Activated naive CD4-positive, alpha-beta T cell treated with anti-CD3 and anti-CD28 coated beads for 36 hours (primary cell): Measurements from ENCODE around the gene ABHD13. TPM values are rescaled to one million over a fixed set of nuclear protein-coding genes. Genes with fewer than 3 reads are reported as not detected.
A peak's percentile ranks its signal among the peaks of the same experiment; 100 is the strongest.
"Not testable (repeated sequence)": the region's sequence is repeated elsewhere in the genome, so short reads cannot be mapped to it uniquely, and the experiment has no call there.

Source experiments
- CTCF ChIA-PET: fragments of 350-600 bp; sonication (Branson Sonifier 250); formaldehyde crosslinking; loops from one replicate; lab custom pipeline; 2021; ENCODE audit warnings: antibody characterized with exemption; lab: Charles Lee
- DNase-seq: peaks from one replicate; pipeline ENCODE4 v3.0.0-alpha.2; 2020
- H3K27ac Mint-ChIP-seq: one replicate; pipeline ENCODE4 v1.8.0; 2021; ENCODE audit warnings: mild to moderate bottlenecking, mixed read lengths
- H3K27me3 Mint-ChIP-seq: one replicate; pipeline ENCODE4 v1.8.0; 2021; ENCODE audit warnings: low read depth, mixed read lengths
- H3K36me3 Mint-ChIP-seq: one replicate; pipeline ENCODE4 v1.8.0; 2021; ENCODE audit warnings: low read depth, mixed read lengths
- H3K4me1 Mint-ChIP-seq: one replicate; pipeline ENCODE4 v1.8.0; 2021; ENCODE audit warnings: low read depth, mixed read lengths
- H3K4me3 Mint-ChIP-seq: one replicate; pipeline ENCODE4 v1.8.0; 2021; ENCODE audit warnings: mild to moderate bottlenecking, moderate library complexity, mixed read lengths
- H3K9me3 Mint-ChIP-seq: one replicate; pipeline ENCODE4 v1.8.0; 2021; ENCODE audit warnings: mixed read lengths
- intact Hi-C: fragments of 100-400 bp; cut with micrococcal nuclease; formaldehyde crosslinking; loops from one replicate; pipeline ENCODE4 v1.15.1; 2023
- total RNA-seq, 2 experiments: library from RNA; stranded (reverse); gene quantifications; one replicate each; pipeline ENCODE4 v1.2.3, GENCODE V29; 2021

Gene ABHD13
- total RNA-seq, 2 experiments from 2014 or later = 3.4 to 3.8 TPM

- Mint-ChIP-seq H3K36me3 (no peaks in the 10 kb centered on the region), H3K9me3 (no peaks in the 10 kb centered on the region), H3K27ac (no peak overlapping the region), H3K27me3 (peaks cover 46% of the 10 kb centered on the region), H3K4me1 (peaks cover 12% of the 10 kb centered on the region), H3K4me3 (no peak overlapping the region)
- intact Hi-C loops = no loop called here
- CTCF ChIA-PET = no interaction called here
- peak; percentile 7 for DNase-seq
Observed at GRCh38 chr13:108200781-108201398, 17.3 kb upstream of the ABHD13 start.

GRCh38 chr13:108210551-108210950 lies 7.6 kb upstream of the ABHD13 start:
- Mint-ChIP-seq H3K4me3 (no peak overlapping the region), H3K4me1 (peaks cover 11% of the 10 kb centered on the region), H3K27me3 (no peaks in the 10 kb centered on the region), H3K9me3 (peaks cover 32% of the 10 kb centered on the region), H3K36me3 (peaks cover 37% of the 10 kb centered on the region), H3K27ac (no peak overlapping the region)
- DNase-seq = no peak
- CTCF ChIA-PET = interaction anchor here (0.6 kb wide), 1 partner anchor 1667 kb away, joined by 4 read pairs; no protein-coding TSS in a partner anchor
- intact Hi-C loops = no loop called here

- H3K27ac Mint-ChIP-seq = no peak overlapping the region
Observed at GRCh38 chr13:108212886-108213285, 5.3 kb upstream of the ABHD13 start.

GRCh38 chr13:108213946-108214345 lies 4.2 kb upstream of the ABHD13 start:
- CTCF ChIA-PET = interaction anchor here (0.9 kb wide), 1 partner anchor 13 kb away, joined by 3 read pairs; no protein-coding TSS in a partner anchor
- H3K27ac Mint-ChIP-seq = peak overlapping the region; percentile 54

More at GRCh38 chr13:108212886-108213285, 5.3 kb upstream of the ABHD13 start:
- Mint-ChIP-seq H3K4me1 (peaks cover 22% of the 10 kb centered on the region), H3K4me3 (no peak overlapping the region), H3K9me3 (peaks cover 28% of the 10 kb centered on the region), H3K27me3 (no peaks in the 10 kb centered on the region), H3K36me3 (peaks cover 37% of the 10 kb centered on the region)
- CTCF ChIA-PET = no interaction called here
- intact Hi-C loops = no loop called here
- DNase-seq = no peak

GRCh38 chr13:108214441-108215271 lies 3.5 kb upstream of the ABHD13 start:
- H3K27ac Mint-ChIP-seq = peak overlapping the region; percentile 54
- intact Hi-C loops = loop anchor here (5.0 kb wide), 3 partner anchors 193 to 1647 kb away; partner anchors contain the start of gene ARGLU1
- DNase-seq = peak; percentile 5
- peak overlapping the region; percentile 73 for H3K4me3 Mint-ChIP-seq
- H3K9me3 Mint-ChIP-seq = peaks cover 18% of the 10 kb centered on the region
- CTCF ChIA-PET = interaction anchor here (0.9 kb wide), 1 partner anchor 12 kb away, joined by 3 read pairs; no protein-coding TSS in a partner anchor
- H3K4me1 Mint-ChIP-seq = peaks cover 29% of the 10 kb centered on the region
- no peaks in the 10 kb centered on the region for H3K27me3 Mint-ChIP-seq
- H3K36me3 Mint-ChIP-seq = peaks cover 31% of the 10 kb centered on the region

More at GRCh38 chr13:108213946-108214345, 4.2 kb upstream of the ABHD13 start:
- Mint-ChIP-seq H3K27me3 (no peaks in the 10 kb centered on the region), H3K9me3 (peaks cover 23% of the 10 kb centered on the region), H3K36me3 (peaks cover 36% of the 10 kb centered on the region), H3K4me1 (peaks cover 22% of the 10 kb centered on the region), H3K4me3 (peak overlapping the region; percentile 66)
- no peak for DNase-seq
- intact Hi-C loops = no loop called here

- peak; percentile 90 for DNase-seq
- CTCF ChIA-PET = no interaction called here
- Mint-ChIP-seq H3K27ac (peak within 1 kb of the TSS; percentile 68), H3K9me3 (peaks cover 11% of the 10 kb centered on the region), H3K27me3 (no peaks in the 10 kb centered on the region), H3K4me1 (peaks cover 36% of the 10 kb centered on the region), H3K36me3 (peaks cover 23% of the 10 kb centered on the region), H3K4me3 (peak within 1 kb of the TSS; percentile 73)
- intact Hi-C loops = loop anchor here (5.0 kb wide), 3 partner anchors 192 to 1648 kb away; partner anchors contain the start of gene ARGLU1
Observed at GRCh38 chr13:108215436-108215835, 2.8 kb upstream of the ABHD13 start, which contains the start of gene LIG4. Gene LIG4 (minus strand): TSS chr13:108215536. CDS start chr13:108211268, 4,268 bp downstream.

GRCh38 chr13:108217307-108218043 lies 717 bp upstream of the ABHD13 start:
- CTCF ChIA-PET = not testable (repeated sequence)

GRCh38 chr13:108220041-108220440 lies 1.8 kb downstream of the ABHD13 start:
- H3K27ac Mint-ChIP-seq = peak overlapping the region; percentile 8
- peaks cover 53% of the 10 kb centered on the region for H3K4me1 Mint-ChIP-seq

More at GRCh38 chr13:108217307-108218043, 717 bp upstream of the ABHD13 start:
- DNase-seq = peak; percentile 4
- intact Hi-C loops = loop anchor here (1.0 to 5.0 kb wide), 4 partner anchors 190 to 1650 kb away; partner anchors contain the start of genes ARGLU1 and IRS2
- Mint-ChIP-seq H3K4me3 (peak overlapping the region; percentile 90), H3K4me1 (peaks cover 45% of the 10 kb centered on the region), H3K27ac (peak overlapping the region; percentile 94)
- not testable (repeated sequence) for H3K27me3 Mint-ChIP-seq, H3K36me3 Mint-ChIP-seq, H3K9me3 Mint-ChIP-seq

GRCh38 chr13:108223687-108224503 lies 5.7 kb downstream of the ABHD13 start:
- DNase-seq = no peak
- no peaks in the 10 kb centered on the region for H3K27me3 Mint-ChIP-seq
- CTCF ChIA-PET = interaction anchor here (0.6 to 1.1 kb wide), 2 partner anchors 8 to 68 kb away, joined by 3 read pairs; no protein-coding TSS in a partner anchor
- no peak overlapping the region for H3K4me3 Mint-ChIP-seq
- intact Hi-C loops = no loop called here
- H3K27ac Mint-ChIP-seq = no peak overlapping the region
- peaks cover 68% of the 10 kb centered on the region for H3K4me1 Mint-ChIP-seq
- no peaks in the 10 kb centered on the region for H3K9me3 Mint-ChIP-seq
- no peaks in the 10 kb centered on the region for H3K36me3 Mint-ChIP-seq

More at GRCh38 chr13:108220041-108220440, 1.8 kb downstream of the ABHD13 start:
- peak overlapping the region; percentile 11 for H3K4me3 Mint-ChIP-seq
- H3K9me3 Mint-ChIP-seq = no peaks in the 10 kb centered on the region
- peaks cover 2% of the 10 kb centered on the region for H3K36me3 Mint-ChIP-seq
- DNase-seq = peak; percentile 53
- intact Hi-C loops = loop anchor here (1.0 kb wide), 1 partner anchor 44 kb away; no protein-coding TSS in a partner anchor
- no peaks in the 10 kb centered on the region for H3K27me3 Mint-ChIP-seq
- CTCF ChIA-PET = interaction anchor here (0.7 kb wide), 1 partner anchor 49 kb away, joined by 3 read pairs; no protein-coding TSS in a partner anchor

- Mint-ChIP-seq H3K27me3 (no peaks in the 10 kb centered on the region), H3K27ac (peak overlapping the region; percentile 5), H3K9me3 (no peaks in the 10 kb centered on the region), H3K4me1 (peaks cover 59% of the 10 kb centered on the region), H3K4me3 (no peak overlapping the region), H3K36me3 (peaks cover 9% of the 10 kb centered on the region)
- intact Hi-C loops = loop anchor here (5.0 kb wide), 2 partner anchors 82 to 282 kb away; no protein-coding TSS in a partner anchor
- no peak for DNase-seq
- CTCF ChIA-PET = interaction anchor here (0.8 kb wide), 1 partner anchor 104 kb away, joined by 5 read pairs; no protein-coding TSS in a partner anchor
Observed at GRCh38 chr13:108225440-108225839, 7.2 kb downstream of the ABHD13 start.

- no peaks in the 10 kb centered on the region for H3K9me3 Mint-ChIP-seq
- H3K27me3 Mint-ChIP-seq = no peaks in the 10 kb centered on the region
- DNase-seq = no peak
- CTCF ChIA-PET = interaction anchor here (0.8 to 1.0 kb wide), 2 partner anchors 104 to 669 kb away, joined by 3 to 5 read pairs; no protein-coding TSS in a partner anchor
- H3K27ac Mint-ChIP-seq = peak overlapping the region; percentile 5
- peaks cover 54% of the 10 kb centered on the region for H3K4me1 Mint-ChIP-seq
- intact Hi-C loops = loop anchor here (2.0 to 5.0 kb wide), 3 partner anchors 43 to 281 kb away; partner anchors contain the start of gene TNFSF13B
- no peak overlapping the region for H3K4me3 Mint-ChIP-seq
- H3K36me3 Mint-ChIP-seq = peaks cover 9% of the 10 kb centered on the region
Observed at GRCh38 chr13:108226184-108226583, 8.0 kb downstream of the ABHD13 start.
